Activated T-cell treated with anti-CD3 and anti-CD28 coated beads, Interleukin-2, amount 50 U/mL, for 4 hours (primary cell): ENCODE data around the gene ATP23. TPM values are rescaled to one million over a fixed set of nuclear protein-coding genes. Genes with fewer than 3 reads are reported as not detected.

Experiments used
- ATAC-seq, 2 donors: fragments of 200-7000 bp; cut with Tn5 transposase; one replicate each; pipeline ENCODE4 v1.10.0; 2021
- DNase-seq: peaks from one replicate; pipeline ENCODE4 v3.0.0-alpha.2; 2020
- H3K27me3 Mint-ChIP-seq: one replicate; pipeline ENCODE4 v1.8.0; 2021; ENCODE audit warnings: low read depth, mixed read lengths
- H3K36me3 Mint-ChIP-seq: one replicate; pipeline ENCODE4 v1.8.0; 2022; ENCODE audit warnings: mixed read lengths; ENCODE audit not compliant: insufficient read depth
- H3K4me1 Mint-ChIP-seq: one replicate; pipeline ENCODE4 v1.8.0; 2021; ENCODE audit warnings: low read depth, mixed read lengths
- H3K4me3 Mint-ChIP-seq: one replicate; pipeline ENCODE4 v1.8.0; 2021; ENCODE audit warnings: mild to moderate bottlenecking, moderate library complexity, mixed read lengths
- H3K9me3 Mint-ChIP-seq: one replicate; pipeline ENCODE4 v1.8.0; 2021; ENCODE audit warnings: mixed read lengths
- total RNA-seq, 3 donors: library from RNA; stranded (reverse); gene quantifications; one replicate each; pipeline ENCODE4 v1.2.1, GENCODE V29; 2021

Gene ATP23
- total RNA-seq, 3 donors from 2014 or later: 3.3 to 7.0 (median 5.9) TPM

GRCh38 chr12:57904426-57904825, 36.9 kb upstream of the ATP23 start:
- H3K4me1 Mint-ChIP-seq: peaks cover 17% of the 10 kb centered on the region
- peaks cover 6% of the 10 kb centered on the region for H3K27me3 Mint-ChIP-seq
- no peak for DNase-seq
- H3K4me3 Mint-ChIP-seq: no peak overlapping the region
- H3K36me3 Mint-ChIP-seq: no peaks in the 10 kb centered on the region
- no peak for ATAC-seq
- H3K9me3 Mint-ChIP-seq: no peaks in the 10 kb centered on the region

DNA sequence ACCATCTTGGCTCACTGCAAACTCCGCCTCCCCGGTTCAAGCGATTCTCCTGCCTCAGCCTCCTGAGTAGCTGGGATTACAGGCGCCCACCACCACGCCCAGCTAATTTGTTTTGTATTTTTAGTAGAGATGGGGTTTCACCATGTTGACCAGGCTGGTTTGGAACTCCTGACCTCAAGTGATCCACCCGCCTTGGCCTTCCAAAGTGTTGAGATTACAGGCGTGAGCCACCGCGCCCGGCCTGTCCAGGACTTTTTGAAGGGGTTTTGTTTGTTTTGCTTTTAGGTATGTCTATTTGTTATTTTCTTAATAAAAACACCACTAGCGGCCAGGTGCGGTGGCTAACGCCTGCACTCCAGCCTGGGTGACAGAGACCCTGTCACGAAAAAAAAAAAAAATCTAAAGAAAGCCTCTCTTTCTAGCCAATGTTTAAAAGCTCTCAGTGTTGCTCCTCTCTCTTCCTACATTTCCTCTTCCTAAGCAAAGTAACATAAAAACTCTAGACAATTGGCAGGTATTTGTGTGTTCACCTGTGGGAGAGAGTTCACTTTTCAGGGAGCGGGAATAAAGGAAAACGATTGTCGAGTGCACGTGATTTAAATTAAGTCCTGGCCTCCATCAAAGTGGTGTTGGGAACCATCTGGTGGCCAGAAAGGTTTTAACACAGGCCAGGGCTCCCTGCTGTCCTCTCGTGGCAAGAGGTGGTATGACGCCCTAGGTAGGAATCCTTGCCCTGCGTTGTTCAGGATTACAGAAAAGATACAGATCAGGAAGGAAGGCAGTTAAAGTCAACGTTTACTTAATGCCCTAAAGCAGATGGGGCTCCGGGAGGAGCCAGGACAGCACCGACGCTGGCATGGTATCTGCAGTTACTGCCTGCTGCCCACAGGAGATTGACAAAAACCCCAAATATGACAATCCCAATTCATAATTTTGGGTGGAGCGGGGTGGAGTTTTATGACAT, 36.2 kb upstream of the ATP23 start:
- no peaks in the 10 kb centered on the region for H3K36me3 Mint-ChIP-seq
- peaks cover 13% of the 10 kb centered on the region for H3K4me1 Mint-ChIP-seq
- peak overlapping the region; percentile 53 for H3K4me3 Mint-ChIP-seq
- ATAC-seq (peak; percentile 95 to 98), DNase-seq (peak; percentile 85)
- H3K9me3 Mint-ChIP-seq: no peaks in the 10 kb centered on the region
- peaks cover 9% of the 10 kb centered on the region for H3K27me3 Mint-ChIP-seq

GRCh38 chr12:57905812-57906475, 35.4 kb upstream of the ATP23 start:
- H3K36me3 Mint-ChIP-seq: no peaks in the 10 kb centered on the region
- H3K27me3 Mint-ChIP-seq: peaks cover 9% of the 10 kb centered on the region
- H3K9me3 Mint-ChIP-seq: no peaks in the 10 kb centered on the region
- H3K4me1 Mint-ChIP-seq: peaks cover 8% of the 10 kb centered on the region
- H3K4me3 Mint-ChIP-seq: no peak overlapping the region
- DNase-seq (no peak), ATAC-seq (no peak)

DNA sequence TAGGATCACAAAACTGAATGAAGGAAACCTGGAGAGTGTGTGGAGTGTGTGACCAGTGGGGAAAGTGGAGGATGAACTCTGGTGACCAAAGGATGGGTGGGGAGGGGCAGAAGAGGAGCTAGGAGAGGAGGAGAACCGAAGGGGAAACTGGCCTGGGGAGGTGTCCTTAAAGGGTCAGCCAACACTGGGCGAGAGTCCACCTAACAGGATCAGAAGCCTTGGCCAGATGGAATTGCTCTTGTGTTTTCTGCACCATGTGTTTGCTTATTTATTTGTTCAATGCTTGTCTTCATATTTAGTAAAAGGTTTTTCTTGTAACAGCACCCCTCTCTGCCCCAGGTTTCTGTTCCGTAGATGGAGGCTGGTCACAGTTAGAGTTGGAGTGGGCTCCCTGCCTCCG, 34.5 kb upstream of the ATP23 start:
- Mint-ChIP-seq H3K4me1 (peaks cover 5% of the 10 kb centered on the region), H3K27me3 (peaks cover 9% of the 10 kb centered on the region), H3K36me3 (no peaks in the 10 kb centered on the region), H3K4me3 (no peak overlapping the region), H3K9me3 (no peaks in the 10 kb centered on the region)
- no peak for DNase-seq
- ATAC-seq: no peak

- Mint-ChIP-seq H3K36me3 (no peaks in the 10 kb centered on the region), H3K27me3 (peaks cover 9% of the 10 kb centered on the region)
Measured at GRCh38 chr12:57907281-57907680, 34.1 kb upstream of the ATP23 start.

GRCh38 chr12:57908511-57908910, 32.9 kb upstream of the ATP23 start:
- Mint-ChIP-seq H3K36me3 (no peaks in the 10 kb centered on the region), H3K4me1 (peaks cover 5% of the 10 kb centered on the region), H3K4me3 (no peak overlapping the region), H3K27me3 (peaks cover 9% of the 10 kb centered on the region), H3K9me3 (no peaks in the 10 kb centered on the region)
- DNase-seq (no peak), ATAC-seq (no peak)

More at GRCh38 chr12:57907281-57907680, 34.1 kb upstream of the ATP23 start:
- Mint-ChIP-seq H3K4me3 (no peak overlapping the region), H3K4me1 (peaks cover 5% of the 10 kb centered on the region), H3K9me3 (no peaks in the 10 kb centered on the region)
- DNase-seq: no peak
- no peak for ATAC-seq

DNA sequence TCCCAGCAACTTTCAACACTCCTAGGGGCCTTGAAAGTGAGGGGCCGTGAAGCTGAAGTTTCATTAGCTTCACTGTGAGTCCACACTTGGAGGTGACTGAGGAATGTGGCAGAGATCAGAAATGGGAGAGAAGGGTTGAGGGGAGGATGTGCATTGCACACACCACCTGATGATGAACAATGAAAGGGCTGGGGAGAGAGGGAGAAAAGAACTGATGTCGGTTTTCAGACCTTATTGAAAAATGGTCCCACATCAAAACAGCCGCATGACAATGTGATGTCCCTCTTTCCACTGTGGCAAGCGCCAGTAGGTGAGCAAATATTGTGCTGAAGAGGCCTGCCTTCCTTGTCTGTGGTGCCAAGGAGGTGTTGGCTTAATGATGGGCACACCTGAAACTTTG, 32.3 kb upstream of the ATP23 start:
- Mint-ChIP-seq H3K4me1 (peaks cover 5% of the 10 kb centered on the region), H3K4me3 (no peak overlapping the region), H3K27me3 (peaks cover 9% of the 10 kb centered on the region), H3K36me3 (no peaks in the 10 kb centered on the region), H3K9me3 (no peaks in the 10 kb centered on the region)
- ATAC-seq (no peak), DNase-seq (no peak)

- Mint-ChIP-seq H3K4me3 (no peak overlapping the region), H3K27me3 (peaks cover 9% of the 10 kb centered on the region), H3K36me3 (no peaks in the 10 kb centered on the region), H3K9me3 (no peaks in the 10 kb centered on the region), H3K4me1 (peaks cover 5% of the 10 kb centered on the region)
- no peak for ATAC-seq
- DNase-seq: no peak
Measured at GRCh38 chr12:57909611-57910010, 31.8 kb upstream of the ATP23 start.

DNA sequence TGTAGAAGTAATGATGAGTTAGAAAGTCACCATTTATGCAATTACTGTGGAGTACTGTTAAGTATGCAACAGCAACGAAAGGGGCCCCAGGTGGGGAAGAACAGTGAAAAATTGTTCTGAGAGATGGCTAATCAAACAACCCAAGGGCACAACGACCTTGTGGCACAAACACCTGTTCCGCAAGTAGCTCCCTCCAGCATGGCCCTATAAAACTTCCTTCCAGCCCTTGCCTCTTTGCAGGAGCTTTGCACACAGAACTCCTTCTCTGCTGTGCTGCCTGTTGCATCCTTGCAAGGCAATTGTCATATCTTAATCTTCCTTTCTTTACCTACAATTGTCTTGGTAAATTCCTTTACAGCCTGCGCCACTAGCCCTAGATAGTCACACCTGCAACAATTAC, 23.2 kb upstream of the ATP23 start:
- ATAC-seq: no peak

GRCh38 chr12:57927086-57927485, 14.3 kb upstream of the ATP23 start:
- Mint-ChIP-seq H3K27me3 (no peaks in the 10 kb centered on the region), H3K36me3 (peaks cover 3% of the 10 kb centered on the region), H3K9me3 (no peaks in the 10 kb centered on the region), H3K4me3 (no peak overlapping the region), H3K4me1 (no peaks in the 10 kb centered on the region)
- no peak for DNase-seq
- ATAC-seq: no peak

More for the DNA sequence above, 23.2 kb upstream of the ATP23 start:
- H3K36me3 Mint-ChIP-seq: no peaks in the 10 kb centered on the region
- no peak overlapping the region for H3K4me3 Mint-ChIP-seq
- no peaks in the 10 kb centered on the region for H3K4me1 Mint-ChIP-seq
- no peaks in the 10 kb centered on the region for H3K9me3 Mint-ChIP-seq
- no peaks in the 10 kb centered on the region for H3K27me3 Mint-ChIP-seq
- DNase-seq: no peak

GRCh38 chr12:57929092-57929830, 12.1 kb upstream of the ATP23 start:
- Mint-ChIP-seq H3K27me3 (no peaks in the 10 kb centered on the region), H3K36me3 (peaks cover 8% of the 10 kb centered on the region), H3K4me1 (no peaks in the 10 kb centered on the region), H3K4me3 (no peak overlapping the region), H3K9me3 (no peaks in the 10 kb centered on the region)
- no peak for DNase-seq
- no peak for ATAC-seq

DNA sequence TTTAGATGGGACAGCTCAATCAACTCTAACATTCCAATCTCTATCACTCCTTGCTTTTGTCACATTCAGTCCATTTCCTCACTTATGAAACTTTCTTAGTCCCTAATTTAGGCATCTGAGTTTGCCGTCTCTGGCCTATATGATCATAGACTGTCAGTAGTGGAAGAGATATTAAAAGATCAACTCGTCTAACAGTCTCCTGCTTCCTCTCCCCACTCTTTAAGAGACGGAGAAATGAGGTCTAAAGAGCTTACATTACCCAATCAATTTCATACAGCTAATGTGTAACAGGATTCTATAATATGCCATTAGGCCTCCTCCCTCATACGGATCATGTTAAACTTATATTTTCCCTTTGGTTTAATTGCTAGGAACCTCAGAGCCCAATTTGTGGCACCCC, 6.5 kb upstream of the ATP23 start:
- ATAC-seq (no peak), DNase-seq (no peak)
- H3K4me1 Mint-ChIP-seq: peaks cover 20% of the 10 kb centered on the region
- H3K36me3 Mint-ChIP-seq: peaks cover 8% of the 10 kb centered on the region
- H3K9me3 Mint-ChIP-seq: no peaks in the 10 kb centered on the region
- H3K27me3 Mint-ChIP-seq: no peaks in the 10 kb centered on the region
- H3K4me3 Mint-ChIP-seq: peak overlapping the region; percentile 21

DNA sequence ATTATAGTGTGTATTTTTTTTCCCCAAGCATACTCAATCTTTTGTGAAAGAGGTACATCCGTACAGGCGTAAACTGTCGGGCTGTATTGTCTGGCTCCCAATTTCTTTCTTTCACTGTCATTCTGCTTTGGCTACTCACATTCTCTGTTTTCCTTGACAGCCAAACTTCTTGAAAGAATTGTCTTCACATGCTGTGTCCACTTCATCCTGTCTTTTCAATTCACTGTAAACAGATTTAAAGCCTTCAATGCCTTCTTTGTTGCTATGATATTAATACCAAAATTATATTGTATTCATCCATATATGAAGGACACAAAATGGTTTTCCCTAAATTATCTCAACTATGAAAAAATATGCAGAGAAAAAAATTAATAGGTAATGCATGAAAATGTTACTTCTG, 6.0 kb upstream of the ATP23 start:
- Mint-ChIP-seq H3K27me3 (no peaks in the 10 kb centered on the region), H3K4me1 (peaks cover 21% of the 10 kb centered on the region), H3K4me3 (peak overlapping the region; percentile 95), H3K36me3 (peaks cover 8% of the 10 kb centered on the region), H3K9me3 (no peaks in the 10 kb centered on the region)
- ATAC-seq (no peak), DNase-seq (no peak)

GRCh38 chr12:57935839-57936512, 5.4 kb upstream of the ATP23 start:
- Mint-ChIP-seq H3K36me3 (peaks cover 8% of the 10 kb centered on the region), H3K27me3 (no peaks in the 10 kb centered on the region), H3K4me1 (peaks cover 27% of the 10 kb centered on the region), H3K9me3 (no peaks in the 10 kb centered on the region), H3K4me3 (peak overlapping the region; percentile 95)
- DNase-seq (peak; percentile 83), ATAC-seq (peak; percentile 97)
